ENCODE measurements around the gene MMP24.
A peak's percentile ranks its signal among the peaks of the same experiment; 100 is the strongest.
"Not testable (repeated sequence)": the region's sequence is repeated elsewhere in the genome, so short reads cannot be mapped to it uniquely, and the experiment has no call there.

Gene MMP24

GRCh38 chr20:35303735-35304491 is 77.4 kb downstream of the MMP24 start:
- DNase-seq (ENCODE audit: low spot score in 2 of 2), result peak; percentile 84 to 86

GRCh38 chr20:35304956-35305355 is 78.5 kb downstream of the MMP24 start:
- peaks cover 6% of the 10 kb centered on the region for H3K4me1 Mint-ChIP-seq
- H3K27ac Mint-ChIP-seq, result peak overlapping the region; percentile 24
- ATAC-seq (ENCODE audit: low read depth), result no peak
- H3K4me3 Mint-ChIP-seq, result no peak overlapping the region
- H3K27me3 Mint-ChIP-seq, result no peaks in the 10 kb centered on the region
- H3K9me3 Mint-ChIP-seq, result no peaks in the 10 kb centered on the region
- no peak for DNase-seq (ENCODE audit: low spot score in 2 of 2)
- H3K36me3 Mint-ChIP-seq, result peaks cover under 1% of the 10 kb centered on the region

More at GRCh38 chr20:35303735-35304491, 77.4 kb downstream of the MMP24 start:
- H3K4me1 Mint-ChIP-seq, result peaks cover 6% of the 10 kb centered on the region
- H3K27ac Mint-ChIP-seq, result no peak overlapping the region
- no peak overlapping the region for H3K4me3 Mint-ChIP-seq
- no peaks in the 10 kb centered on the region for H3K27me3 Mint-ChIP-seq
- no peaks in the 10 kb centered on the region for H3K36me3 Mint-ChIP-seq
- peak; percentile 96 for ATAC-seq (ENCODE audit: low read depth)
- no peaks in the 10 kb centered on the region for H3K9me3 Mint-ChIP-seq

GRCh38 chr20:35305682-35306556 is 79.4 kb downstream of the MMP24 start:
- no peak overlapping the region for H3K27ac Mint-ChIP-seq

GRCh38 chr20:35306931-35307517 is 80.5 kb downstream of the MMP24 start:
- H3K4me1 Mint-ChIP-seq, result peaks cover 6% of the 10 kb centered on the region
- H3K4me3 Mint-ChIP-seq, result no peak overlapping the region
- H3K36me3 Mint-ChIP-seq, result peaks cover 5% of the 10 kb centered on the region
- no peaks in the 10 kb centered on the region for H3K27me3 Mint-ChIP-seq
- no peak for DNase-seq (ENCODE audit: low spot score in 2 of 2)
- no peaks in the 10 kb centered on the region for H3K9me3 Mint-ChIP-seq
- peak; percentile 41 for ATAC-seq (ENCODE audit: low read depth)
- no peak overlapping the region for H3K27ac Mint-ChIP-seq

More at GRCh38 chr20:35305682-35306556, 79.4 kb downstream of the MMP24 start:
- Mint-ChIP-seq H3K27me3 (no peaks in the 10 kb centered on the region), H3K36me3 (peaks cover 3% of the 10 kb centered on the region), H3K4me1 (peaks cover 6% of the 10 kb centered on the region), H3K9me3 (no peaks in the 10 kb centered on the region), H3K4me3 (no peak overlapping the region)
- ATAC-seq (ENCODE audit: low read depth) (no peak), DNase-seq (ENCODE audit: low spot score in 2 of 2) (no peak)

- ATAC-seq (ENCODE audit: low read depth), result no peak
- Mint-ChIP-seq H3K27me3 (no peaks in the 10 kb centered on the region), H3K4me3 (no peak overlapping the region), H3K4me1 (peaks cover 8% of the 10 kb centered on the region), H3K36me3 (peaks cover 11% of the 10 kb centered on the region), H3K9me3 (no peaks in the 10 kb centered on the region), H3K27ac (no peak overlapping the region)
- DNase-seq (ENCODE audit: low spot score in 2 of 2), result no peak
Measured at GRCh38 chr20:35307666-35308653, 81.5 kb downstream of the MMP24 start.

GRCh38 chr20:35311409-35311808 is 84.9 kb downstream of the MMP24 start:
- peaks cover 7% of the 10 kb centered on the region for H3K4me1 Mint-ChIP-seq
- no peak overlapping the region for H3K27ac Mint-ChIP-seq
- no peak overlapping the region for H3K4me3 Mint-ChIP-seq
- no peaks in the 10 kb centered on the region for H3K27me3 Mint-ChIP-seq
- ATAC-seq (ENCODE audit: low read depth), result no peak
- H3K9me3 Mint-ChIP-seq, result no peaks in the 10 kb centered on the region
- no peak for DNase-seq (ENCODE audit: low spot score in 2 of 2)
- H3K36me3 Mint-ChIP-seq, result peaks cover 17% of the 10 kb centered on the region

GRCh38 chr20:35311822-35312221 is 85.3 kb downstream of the MMP24 start:
- no peak for DNase-seq (ENCODE audit: low spot score in 2 of 2)
- Mint-ChIP-seq H3K4me1 (peaks cover 7% of the 10 kb centered on the region), H3K27ac (no peak overlapping the region), H3K4me3 (no peak overlapping the region), H3K27me3 (no peaks in the 10 kb centered on the region), H3K9me3 (no peaks in the 10 kb centered on the region), H3K36me3 (peaks cover 17% of the 10 kb centered on the region)
- no peak for ATAC-seq (ENCODE audit: low read depth)

GRCh38 chr20:35312318-35312717 is 85.8 kb downstream of the MMP24 start:
- H3K27me3 Mint-ChIP-seq, result no peaks in the 10 kb centered on the region

GRCh38 chr20:35314816-35315631 is 88.5 kb downstream of the MMP24 start:
- H3K27ac Mint-ChIP-seq, result no peak overlapping the region
- no peak overlapping the region for H3K4me3 Mint-ChIP-seq
- H3K27me3 Mint-ChIP-seq, result no peaks in the 10 kb centered on the region
- no peak for ATAC-seq (ENCODE audit: low read depth)
- H3K4me1 Mint-ChIP-seq, result peaks cover 9% of the 10 kb centered on the region
- H3K36me3 Mint-ChIP-seq, result peaks cover 19% of the 10 kb centered on the region
- no peaks in the 10 kb centered on the region for H3K9me3 Mint-ChIP-seq
- DNase-seq (ENCODE audit: low spot score in 2 of 2), result no peak

More at GRCh38 chr20:35312318-35312717, 85.8 kb downstream of the MMP24 start:
- Mint-ChIP-seq H3K9me3 (no peaks in the 10 kb centered on the region), H3K4me1 (peaks cover 7% of the 10 kb centered on the region), H3K27ac (peak overlapping the region; percentile 60), H3K4me3 (no peak overlapping the region), H3K36me3 (peaks cover 17% of the 10 kb centered on the region)
- DNase-seq (ENCODE audit: low spot score in 2 of 2) (no peak), ATAC-seq (ENCODE audit: low read depth) (no peak)

- H3K4me1 Mint-ChIP-seq; ATAC-seq (ENCODE audit: low read depth); H3K4me3 Mint-ChIP-seq; H3K27me3 Mint-ChIP-seq; H3K27ac Mint-ChIP-seq; H3K9me3 Mint-ChIP-seq; DNase-seq (ENCODE audit: low spot score in 2 of 2): not testable (repeated sequence)
- peaks cover 19% of the 10 kb centered on the region for H3K36me3 Mint-ChIP-seq
Measured at GRCh38 chr20:35315632-35316020, 89.1 kb downstream of the MMP24 start.

GRCh38 chr20:35316086-35316485 is 89.6 kb downstream of the MMP24 start:
- peaks cover 9% of the 10 kb centered on the region for H3K4me1 Mint-ChIP-seq

GRCh38 chr20:35317416-35318210 is 91.1 kb downstream of the MMP24 start:
- DNase-seq (ENCODE audit: low spot score in 2 of 2), result no peak
- Mint-ChIP-seq H3K36me3 (peaks cover 15% of the 10 kb centered on the region), H3K27ac (no peak overlapping the region), H3K4me3 (no peak overlapping the region), H3K27me3 (no peaks in the 10 kb centered on the region), H3K9me3 (no peaks in the 10 kb centered on the region), H3K4me1 (peaks cover 9% of the 10 kb centered on the region)
- ATAC-seq (ENCODE audit: low read depth), result no peak

More at GRCh38 chr20:35316086-35316485, 89.6 kb downstream of the MMP24 start:
- Mint-ChIP-seq H3K36me3 (peaks cover 19% of the 10 kb centered on the region), H3K27ac (peak overlapping the region; percentile 38), H3K27me3 (no peaks in the 10 kb centered on the region), H3K9me3 (no peaks in the 10 kb centered on the region), H3K4me3 (no peak overlapping the region)
- ATAC-seq (ENCODE audit: low read depth) (no peak), DNase-seq (ENCODE audit: low spot score in 2 of 2) (no peak)

All from memory B cell (primary cell).